ENCODE measurements around the gene PLAAT2. TPM values are rescaled to one million over a fixed set of nuclear protein-coding genes. Genes with fewer than 3 reads are reported as not detected.

PLAAT2 gene
- total RNA-seq, 1 experiment from 2014 or later = 1.2 TPM

GRCh38 chr11:63610604-63611394 is 47.6 kb upstream of the PLAAT2 start:
- no peaks in the 10 kb centered on the region for H3K9me3 Mint-ChIP-seq (ENCODE audit: unreplicated experiment)
- H3K4me1 ChIP-seq = peaks cover 24% of the 10 kb centered on the region
- POLR2A ChIA-PET = no interaction called here
- H3K27me3 ChIP-seq (replicated peaks; ENCODE audit: control insufficient read depth, insufficient read depth, low read length) = no peaks in the 10 kb centered on the region
- no peaks in the 10 kb centered on the region for H3K9me3 ChIP-seq
- intact Hi-C loops (cut with micrococcal nuclease; ENCODE audit: unreplicated experiment) = no loop called here
- H3K36me3 Mint-ChIP-seq (ENCODE audit: insufficient read depth, unreplicated experiment) = no peaks in the 10 kb centered on the region
- H3K36me3 ChIP-seq (ENCODE audit: control insufficient read depth, insufficient read depth, low read length) = no peaks in the 10 kb centered on the region; the same call in 1 of the 2 replicates
- H3K27me3 Mint-ChIP-seq (ENCODE audit: insufficient read depth, unreplicated experiment) = no peaks in the 10 kb centered on the region
- no peak overlapping the region for H3K27ac Mint-ChIP-seq (ENCODE audit: unreplicated experiment)
- no peak for DNase-seq
- no peak overlapping the region for H3K4me3 ChIP-seq (ENCODE audit: low read depth, low read length)
- TF ChIP-seq, protein P1, sequence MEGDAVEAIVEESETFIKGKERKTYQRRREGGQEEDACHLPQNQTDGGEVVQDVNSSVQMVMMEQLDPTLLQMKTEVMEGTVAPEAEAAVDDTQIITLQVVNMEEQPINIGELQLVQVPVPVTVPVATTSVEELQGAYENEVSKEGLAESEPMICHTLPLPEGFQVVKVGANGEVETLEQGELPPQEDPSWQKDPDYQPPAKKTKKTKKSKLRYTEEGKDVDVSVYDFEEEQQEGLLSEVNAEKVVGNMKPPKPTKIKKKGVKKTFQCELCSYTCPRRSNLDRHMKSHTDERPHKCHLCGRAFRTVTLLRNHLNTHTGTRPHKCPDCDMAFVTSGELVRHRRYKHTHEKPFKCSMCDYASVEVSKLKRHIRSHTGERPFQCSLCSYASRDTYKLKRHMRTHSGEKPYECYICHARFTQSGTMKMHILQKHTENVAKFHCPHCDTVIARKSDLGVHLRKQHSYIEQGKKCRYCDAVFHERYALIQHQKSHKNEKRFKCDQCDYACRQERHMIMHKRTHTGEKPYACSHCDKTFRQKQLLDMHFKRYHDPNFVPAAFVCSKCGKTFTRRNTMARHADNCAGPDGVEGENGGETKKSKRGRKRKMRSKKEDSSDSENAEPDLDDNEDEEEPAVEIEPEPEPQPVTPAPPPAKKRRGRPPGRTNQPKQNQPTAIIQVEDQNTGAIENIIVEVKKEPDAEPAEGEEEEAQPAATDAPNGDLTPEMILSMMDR (IDR thresholded peaks at IDR 0.05; ENCODE audit: insufficient read depth in 1 of 2, low read depth in 1 of 2, low read length in 1 of 2, severe bottlenecking in 1 of 2, unreplicated experiment in 1 of 2) = no peak
- H3K4me1 Mint-ChIP-seq (ENCODE audit: low read depth, unreplicated experiment) = peaks cover 12% of the 10 kb centered on the region
- no TSS peak for BruUV-seq (replicated peaks)
- no peak overlapping the region for H3K4me3 Mint-ChIP-seq (ENCODE audit: unreplicated experiment)
- CTCF ChIA-PET = no interaction called here

- no TSS peak for BruUV-seq (replicated peaks)
- ChIA-PET POLR2A (no interaction called here), CTCF (no interaction called here)
- Mint-ChIP-seq H3K4me1 (ENCODE audit: low read depth, unreplicated experiment) (peaks cover 12% of the 10 kb centered on the region), H3K9me3 (ENCODE audit: unreplicated experiment) (no peaks in the 10 kb centered on the region), H3K4me3 (ENCODE audit: unreplicated experiment) (no peak overlapping the region), H3K27me3 (ENCODE audit: insufficient read depth, unreplicated experiment) (no peaks in the 10 kb centered on the region), H3K36me3 (ENCODE audit: insufficient read depth, unreplicated experiment) (no peaks in the 10 kb centered on the region), H3K27ac (ENCODE audit: unreplicated experiment) (no peak overlapping the region)
- no peaks in the 10 kb centered on the region; the same call in 1 of the 2 replicates for H3K36me3 ChIP-seq (ENCODE audit: control insufficient read depth, insufficient read depth, low read length)
- no peaks in the 10 kb centered on the region for H3K27me3 ChIP-seq (replicated peaks; ENCODE audit: control insufficient read depth, insufficient read depth, low read length)
- no peak overlapping the region for H3K4me3 ChIP-seq (ENCODE audit: low read depth, low read length)
- TF ChIP-seq, protein P1 (IDR thresholded peaks at IDR 0.05; ENCODE audit: insufficient read depth in 1 of 2, low read depth in 1 of 2, low read length in 1 of 2, severe bottlenecking in 1 of 2, unreplicated experiment in 1 of 2) = no peak
- H3K4me1 ChIP-seq = peaks cover 24% of the 10 kb centered on the region
- no peak for DNase-seq
- no peaks in the 10 kb centered on the region for H3K9me3 ChIP-seq
- intact Hi-C loops (cut with micrococcal nuclease; ENCODE audit: unreplicated experiment) = no loop called here
These were observed 46.9 kb upstream of the PLAAT2 start for GRCh38 chr11:63609971-63610580.

GRCh38 chr11:63609536-63609935 is 46.4 kb upstream of the PLAAT2 start:
- no peak overlapping the region for H3K4me3 Mint-ChIP-seq (ENCODE audit: unreplicated experiment)
- peak overlapping the region; percentile 43 for H3K27ac Mint-ChIP-seq (ENCODE audit: unreplicated experiment)
- H3K4me1 Mint-ChIP-seq (ENCODE audit: low read depth, unreplicated experiment) = peaks cover 12% of the 10 kb centered on the region
- Histone ChIP-seq H3K27me3 (replicated peaks; ENCODE audit: control insufficient read depth, insufficient read depth, low read length) (no peaks in the 10 kb centered on the region), H3K9me3 (no peaks in the 10 kb centered on the region), H3K36me3 (ENCODE audit: control insufficient read depth, insufficient read depth, low read length) (no peaks in the 10 kb centered on the region; the same call in 1 of the 2 replicates), H3K4me1 (peaks cover 24% of the 10 kb centered on the region), H3K4me3 (ENCODE audit: low read depth, low read length) (no peak overlapping the region)
- no TSS peak for BruUV-seq (replicated peaks)
- H3K9me3 Mint-ChIP-seq (ENCODE audit: unreplicated experiment) = no peaks in the 10 kb centered on the region
- ChIA-PET POLR2A (no interaction called here), CTCF (no interaction called here)
- H3K27me3 Mint-ChIP-seq (ENCODE audit: insufficient read depth, unreplicated experiment) = no peaks in the 10 kb centered on the region
- no peaks in the 10 kb centered on the region for H3K36me3 Mint-ChIP-seq (ENCODE audit: insufficient read depth, unreplicated experiment)
- intact Hi-C loops (cut with micrococcal nuclease; ENCODE audit: unreplicated experiment) = no loop called here
- TF ChIP-seq, protein P1 (IDR thresholded peaks at IDR 0.05; ENCODE audit: insufficient read depth in 1 of 2, low read depth in 1 of 2, low read length in 1 of 2, severe bottlenecking in 1 of 2, unreplicated experiment in 1 of 2) = no peak
- no peak for DNase-seq

Measured in Caco-2 (cell line).